Nucleus accumbens (tissue), 56 donors: ENCODE measurements around the gene HTR3A.

Source experiments
- DNase-seq, 56 donors: peaks; one replicate each; lab custom pipeline; 2025; lab: John Stamatoyannopoulos, UW

The HTR3A gene

DNA sequence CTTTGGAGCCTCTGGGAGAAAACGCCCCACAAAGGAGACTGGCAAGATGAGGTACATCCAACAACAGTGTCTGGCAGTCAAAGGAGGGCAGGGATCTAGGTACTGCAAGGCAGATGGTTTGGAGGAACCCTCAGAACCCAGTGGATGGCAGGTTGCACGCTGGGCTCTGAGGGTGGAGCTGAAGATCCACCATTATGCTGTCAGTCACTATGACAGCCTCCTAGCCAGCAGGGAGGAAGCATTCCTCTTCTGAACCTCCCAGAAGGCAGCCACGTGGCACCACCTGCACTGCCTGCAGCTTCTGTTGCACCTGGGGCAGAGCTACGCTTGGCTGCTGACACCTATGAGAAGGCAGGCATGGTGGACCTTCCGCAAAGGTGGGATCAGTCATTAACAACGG is 40.2 kb downstream of the HTR3A start:
- no peak for DNase-seq

DNA sequence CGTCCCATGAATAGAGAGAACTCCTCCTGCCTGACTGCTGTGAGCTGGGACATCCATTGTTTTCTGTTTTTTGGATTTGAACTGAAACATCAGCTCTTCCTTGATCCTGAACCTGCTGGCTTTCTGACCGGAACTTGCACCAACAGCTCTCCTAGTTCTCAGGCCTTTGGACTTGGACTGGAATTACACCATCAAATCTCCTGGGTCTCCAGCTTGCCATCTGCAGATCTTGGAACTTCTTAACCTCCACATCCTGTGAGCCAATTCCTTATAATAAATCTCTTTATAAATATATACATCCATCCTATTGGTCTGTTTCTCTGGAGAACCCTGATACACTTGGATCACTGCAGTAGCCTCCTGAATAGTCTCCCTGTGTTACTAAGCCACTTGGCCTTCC is 42.1 kb downstream of the HTR3A start:
- DNase-seq, result no peak

DNA sequence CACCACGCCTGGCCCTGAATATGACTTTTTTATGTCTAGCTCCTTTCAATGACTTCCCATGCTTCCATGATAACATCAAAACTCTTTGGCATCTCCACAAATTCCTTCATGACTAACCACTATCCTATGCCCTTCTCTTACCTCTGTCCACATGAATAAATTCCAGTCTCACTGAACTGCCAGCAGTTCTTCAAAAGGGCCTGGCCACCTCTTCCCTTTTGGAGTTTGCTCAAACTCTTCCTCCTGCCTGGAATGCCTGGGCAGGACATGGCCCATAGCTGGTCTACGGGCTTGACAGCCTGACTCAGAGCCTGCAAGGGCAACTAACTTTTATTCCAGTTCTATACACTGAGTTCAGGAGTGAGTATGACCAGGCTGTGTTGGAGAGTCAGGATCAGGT is 42.8 kb downstream of the HTR3A start:
- no peak for DNase-seq

DNA sequence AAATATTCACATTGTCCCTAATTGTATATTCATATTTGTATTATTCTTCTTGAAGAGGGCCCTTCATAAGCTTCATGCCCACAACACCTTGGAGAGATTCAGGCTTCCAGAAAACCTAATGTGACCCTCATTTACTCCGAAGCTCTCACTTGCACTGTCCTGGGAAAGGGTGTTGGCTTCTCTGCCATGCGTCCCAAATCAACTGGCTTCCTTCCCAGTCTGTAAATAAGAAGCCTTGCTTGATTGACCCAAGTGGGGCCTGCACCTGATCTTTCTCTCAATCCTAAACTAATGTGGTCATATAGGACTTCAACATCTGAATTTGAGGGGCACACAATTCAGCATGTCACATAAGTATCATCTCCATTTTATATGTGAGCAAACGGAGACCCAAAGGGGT is 44.1 kb downstream of the HTR3A start:
- no peak for DNase-seq

DNA sequence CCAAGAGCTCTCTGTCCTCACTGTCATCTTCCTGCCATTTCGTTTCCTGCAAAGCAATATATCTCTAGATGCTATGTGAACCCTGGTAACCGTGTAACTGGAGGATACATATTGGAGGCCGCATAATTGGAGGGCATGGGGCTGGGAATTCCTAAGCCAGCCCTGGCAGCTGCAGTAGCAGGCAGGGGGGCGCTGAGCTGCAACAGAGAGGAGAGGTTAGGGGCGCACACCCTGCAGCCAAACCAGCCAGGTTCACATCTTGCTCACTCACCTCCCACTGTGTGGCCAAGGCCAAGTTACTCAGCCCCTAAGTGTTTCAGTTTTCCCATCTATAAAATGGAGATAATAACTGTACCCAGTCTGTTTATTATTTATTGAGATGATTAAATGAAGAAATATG is 44.7 kb downstream of the HTR3A start:
- DNase-seq, result no peak

DNA sequence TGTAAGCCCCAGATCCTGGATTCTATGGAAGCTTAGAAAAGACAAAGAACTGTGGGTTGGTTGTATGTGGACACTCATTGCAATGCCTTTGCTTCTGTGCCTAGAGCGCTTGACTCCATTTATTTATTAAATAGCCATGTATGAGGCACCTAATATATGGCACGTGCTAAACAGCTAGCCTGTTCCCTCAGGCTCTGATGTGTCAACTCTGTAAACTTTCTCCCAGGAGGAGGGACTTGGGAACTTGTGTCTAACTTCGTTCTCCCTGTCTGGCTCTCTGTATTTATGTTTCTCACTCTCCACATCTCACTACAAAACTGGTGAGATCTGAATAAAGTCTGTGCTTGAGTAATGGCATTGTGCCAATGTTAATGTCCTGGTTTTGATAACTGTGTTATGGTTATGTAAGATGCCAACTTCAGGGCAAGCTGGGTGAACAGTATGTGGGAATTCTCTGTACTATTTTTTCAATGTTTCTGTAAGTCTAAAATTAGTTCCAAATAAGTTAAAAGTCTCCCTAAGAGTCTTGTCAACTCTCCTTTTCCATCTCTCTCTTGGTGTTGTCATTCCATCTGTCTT is 50.5 kb downstream of the HTR3A start:
- DNase-seq, result no peak

DNA sequence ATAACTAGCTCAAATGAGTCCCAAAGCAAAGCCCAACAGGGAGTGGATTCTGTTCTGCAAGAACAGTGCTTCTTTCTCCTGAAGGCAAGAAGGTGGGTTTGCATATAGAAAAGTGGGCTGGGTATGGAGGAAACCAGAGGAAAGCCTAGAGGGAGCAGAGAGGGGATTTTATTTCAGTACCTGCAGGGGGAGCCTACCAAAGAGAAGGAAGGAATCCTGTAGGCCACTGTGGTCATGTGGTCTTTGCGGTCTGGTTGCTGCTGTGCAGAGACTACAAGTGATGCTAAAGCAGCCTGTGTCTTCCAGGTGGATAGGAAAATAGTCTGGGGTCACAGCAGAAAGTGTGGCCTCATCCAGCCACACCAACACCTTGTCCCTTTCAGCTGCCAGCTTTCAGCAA is 51.4 kb downstream of the HTR3A start:
- no peak for DNase-seq

DNA sequence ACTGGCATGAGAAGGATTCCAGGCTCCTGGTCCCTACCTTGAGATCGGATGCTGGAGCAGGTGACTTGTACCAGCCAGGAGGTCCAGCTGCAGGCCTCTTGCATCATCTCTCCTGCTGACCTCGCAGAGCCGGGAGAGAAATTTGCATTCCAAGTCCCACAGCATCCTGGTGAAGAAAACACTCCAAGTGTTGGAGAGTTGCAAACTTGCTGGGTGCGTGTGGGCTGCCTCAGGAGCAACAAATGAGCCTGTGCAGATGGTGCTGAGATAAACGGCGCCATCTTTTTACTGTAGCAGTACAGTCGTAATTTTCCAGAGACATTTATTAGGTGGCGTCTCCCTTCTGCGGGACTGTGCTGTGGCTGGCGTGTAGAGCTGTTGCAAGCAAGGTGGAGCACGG is 52.5 kb downstream of the HTR3A start:
- no peak for DNase-seq

DNA sequence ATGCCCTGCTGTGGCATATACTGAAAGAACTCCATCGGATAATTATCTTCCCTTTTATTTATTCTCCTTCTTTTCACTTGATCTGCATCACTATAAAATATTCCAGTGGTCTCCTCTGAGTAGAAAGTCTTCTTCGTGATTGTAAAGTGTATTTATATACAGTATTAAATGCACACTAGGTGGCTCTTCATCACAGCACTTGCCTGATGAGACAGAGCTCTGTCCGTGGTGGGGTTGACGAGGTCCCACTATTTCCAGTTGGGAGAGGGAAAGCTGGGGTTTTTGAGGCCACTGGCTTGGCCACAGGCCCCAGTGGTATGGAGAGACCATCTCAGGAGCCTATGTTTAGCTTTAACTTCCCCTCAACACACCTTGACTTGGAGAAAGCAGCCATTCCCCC is 53.0 kb downstream of the HTR3A start:
- DNase-seq, result no peak

DNA sequence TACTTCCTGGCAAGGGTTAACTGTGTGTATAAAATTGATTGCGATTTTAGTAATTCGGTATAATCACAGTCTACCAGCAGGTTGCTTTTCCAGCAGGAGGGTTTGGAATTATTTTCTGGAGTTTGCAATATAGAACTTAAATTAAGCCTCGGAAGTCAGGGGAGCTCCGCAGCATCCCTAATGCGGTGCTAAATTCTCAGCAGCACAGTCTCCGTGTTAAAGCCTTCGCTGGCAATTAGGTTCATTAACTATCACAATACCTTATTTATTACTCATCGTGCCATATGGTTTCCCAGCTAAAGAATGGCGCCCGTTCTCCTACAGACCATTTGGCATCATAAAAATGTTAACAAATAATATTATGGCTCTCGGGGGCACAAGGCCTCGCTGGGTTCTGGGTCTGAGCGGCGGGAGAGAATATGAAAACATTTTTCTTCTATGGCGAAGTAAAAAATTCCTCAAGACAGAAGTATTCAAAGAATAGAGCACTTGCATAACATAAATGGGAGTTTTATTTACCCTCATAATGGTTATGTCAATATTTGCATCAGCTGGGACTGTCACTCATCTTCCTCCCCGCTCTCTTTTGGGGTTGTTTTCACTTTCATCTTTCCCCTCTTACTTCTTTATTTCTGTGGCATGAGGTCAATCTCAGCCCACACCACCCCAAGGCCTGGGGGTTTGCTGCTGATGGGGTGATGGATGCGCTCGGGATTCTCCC is 56.5 kb downstream of the HTR3A start:
- DNase-seq, result no peak

DNA sequence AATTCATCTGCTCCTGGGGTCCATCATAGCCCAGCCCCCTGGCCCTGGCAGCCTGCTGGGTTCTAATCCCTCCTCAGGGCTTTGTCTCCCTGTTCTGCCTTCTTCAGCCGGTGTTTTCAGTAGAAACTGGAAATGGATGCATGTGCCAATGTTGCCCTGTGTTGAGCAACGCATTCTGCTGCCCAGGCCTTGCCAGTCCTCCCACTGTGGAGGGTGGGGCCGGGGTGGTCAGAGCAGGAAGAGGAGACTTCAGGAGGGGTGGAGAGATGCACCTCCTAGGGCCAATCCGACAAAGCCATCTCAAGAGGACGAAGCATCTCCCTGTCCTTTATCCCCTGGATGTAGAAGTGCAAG is 57.0 kb downstream of the HTR3A start:
- no peak for DNase-seq

DNA sequence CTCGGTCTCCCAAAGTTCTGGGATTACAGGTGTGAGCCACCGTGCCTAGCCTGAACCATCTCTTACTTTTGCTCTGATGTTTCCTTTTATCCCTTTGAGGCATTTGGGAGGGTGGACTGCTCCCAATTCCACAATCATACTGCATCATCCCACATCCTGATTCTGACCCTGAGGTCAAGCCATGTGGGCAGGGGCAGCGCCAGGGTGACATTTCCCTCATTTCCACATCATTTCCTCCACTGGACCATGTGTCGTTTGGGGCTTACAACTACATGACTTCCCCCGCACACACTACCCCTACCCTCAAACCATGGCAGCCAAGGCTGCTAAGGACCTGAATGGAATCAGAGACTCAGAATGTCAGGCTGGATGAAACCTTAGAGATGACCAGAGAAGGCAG is 58.2 kb downstream of the HTR3A start:
- DNase-seq, result no peak

DNA sequence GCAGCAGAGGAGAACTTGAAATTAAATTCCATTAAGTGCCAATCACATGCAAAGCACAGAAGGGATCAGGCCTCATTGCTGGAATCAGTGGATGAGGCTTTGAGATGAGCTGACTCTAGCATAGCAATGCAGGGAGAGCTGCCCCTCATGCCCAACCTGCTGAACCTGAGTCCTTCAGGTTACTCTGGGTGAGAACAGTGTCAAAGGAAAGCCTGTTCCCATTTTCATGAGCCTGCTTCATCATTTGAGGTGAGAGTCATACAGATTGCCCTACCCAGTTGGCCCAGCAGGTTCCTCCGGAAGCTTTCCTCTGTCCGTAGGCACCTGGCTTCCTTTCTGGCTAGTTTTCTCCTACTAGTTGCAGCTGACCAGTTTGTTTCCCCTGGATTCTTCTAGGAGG is 58.7 kb downstream of the HTR3A start:
- DNase-seq, result no peak

DNA sequence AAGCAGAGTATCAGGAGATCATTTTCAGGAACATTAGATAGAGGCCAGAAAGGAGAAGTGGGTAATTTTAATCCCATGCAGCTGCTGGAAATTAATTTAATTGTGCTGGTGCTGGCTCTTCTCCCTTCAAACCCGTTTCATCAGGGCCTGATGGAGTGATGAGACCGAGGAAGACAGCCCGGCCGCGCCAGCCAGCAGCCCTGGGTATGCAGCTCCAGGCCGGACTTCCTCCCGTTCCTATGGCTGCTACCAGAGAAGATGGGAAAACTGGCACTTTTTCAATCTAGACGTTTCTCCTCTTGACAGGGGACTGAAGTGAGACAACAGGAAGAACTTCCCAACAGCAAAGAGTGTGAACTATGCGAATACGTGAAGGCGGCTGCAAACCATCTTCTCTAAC is 60.0 kb downstream of the HTR3A start:
- DNase-seq, result no peak

DNA sequence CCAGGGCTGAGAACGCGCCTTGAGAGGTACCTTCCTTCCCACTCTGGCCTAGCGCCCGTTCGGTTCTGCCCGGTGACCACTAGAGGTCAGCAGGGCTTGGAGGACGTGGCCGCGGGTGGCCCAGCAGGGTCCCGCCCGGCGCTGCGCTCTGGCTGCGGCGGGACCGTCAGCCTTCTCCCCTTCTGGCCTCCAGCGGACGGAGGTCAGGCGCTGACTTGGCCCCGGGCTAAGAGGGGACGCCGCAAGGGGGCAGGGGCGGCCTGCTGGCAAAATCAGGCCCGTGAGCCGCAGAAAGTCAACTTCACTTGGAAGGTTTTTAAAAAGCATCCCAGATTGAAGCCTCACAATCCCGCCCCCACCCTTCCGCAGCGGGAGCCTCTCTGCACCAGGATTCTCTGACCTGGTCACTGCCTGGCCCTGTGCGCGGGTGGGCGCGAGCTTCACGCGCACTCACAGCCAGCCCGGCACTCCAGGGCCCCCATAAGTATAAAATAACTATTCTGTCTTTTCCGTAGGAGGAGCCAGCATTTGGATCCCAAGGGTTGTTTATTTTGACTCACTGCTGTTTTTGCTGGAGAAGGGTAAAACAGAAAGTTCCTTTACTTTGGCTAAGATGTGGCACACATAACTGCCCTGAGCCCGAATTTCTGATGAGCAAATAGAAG is 61.4 kb downstream of the HTR3A start:
- peak in 49 of 56 donors; percentile 12 to 79 (median 50) for DNase-seq

DNA sequence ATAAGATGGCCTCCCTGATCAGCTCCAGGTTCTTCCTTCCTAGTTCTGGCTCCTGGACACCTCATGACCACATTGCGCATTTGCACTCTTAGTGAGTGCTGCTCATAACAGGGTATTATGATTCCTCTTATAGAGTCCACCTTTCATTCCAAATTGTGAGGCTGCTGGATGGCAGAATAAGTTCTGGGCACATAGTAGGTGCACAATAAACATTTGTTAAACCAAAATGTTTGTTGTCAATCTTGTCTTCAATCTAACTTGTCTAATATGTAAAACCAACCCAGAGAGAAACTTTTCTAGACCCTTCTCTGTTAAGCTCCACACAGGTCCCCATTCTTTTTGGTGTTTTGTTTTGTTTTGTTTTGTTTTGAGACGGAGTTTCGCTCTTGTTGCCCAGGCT is 62.0 kb downstream of the HTR3A start:
- DNase-seq, result no peak

DNA sequence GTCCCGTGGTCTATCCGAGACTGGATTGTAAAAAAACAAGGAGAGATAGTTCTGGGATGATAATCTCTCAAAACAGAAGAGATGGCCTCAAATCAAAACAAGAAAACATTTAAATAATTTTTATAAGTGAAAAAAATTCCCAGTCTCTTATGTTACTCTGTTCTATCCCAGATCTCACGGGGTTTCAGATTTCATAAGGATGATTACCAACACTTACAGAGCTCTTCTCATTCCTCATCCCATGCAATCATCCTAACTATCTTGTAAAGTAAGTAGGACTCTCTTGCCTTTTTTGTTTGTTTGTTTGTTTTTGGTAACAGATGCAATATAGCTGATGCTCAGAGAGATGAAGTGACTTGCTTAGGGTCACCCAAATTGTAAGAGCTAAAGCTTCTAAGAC is 64.6 kb downstream of the HTR3A start:
- DNase-seq, result no peak
